HEK293 (cell line): ENCODE results near the gene MTUS2.

Source experiments
- CTCF ChIA-PET: fragments of 350-600 bp; formaldehyde crosslinking; extraction: SDS; loops from one replicate; lab custom pipeline; 2021; ENCODE audit warnings: antibody characterized with exemption; lab: Yijun Ruan, JAX
- POLR2A ChIA-PET: fragments of 300-600 bp; formaldehyde crosslinking; extraction: SDS; loops from one replicate; lab custom pipeline; 2020; ENCODE audit warnings: antibody characterized with exemption, inconsistent platforms; lab: Yijun Ruan, JAX
- H3K27ac ChIP-seq: fragments of 200-500 bp; sonication (Bioruptor generic); 2 replicates; pipeline ENCODE4 v1.5.1; 2014; ENCODE audit warnings: low read depth, low read length, control low read depth, inconsistent platforms; ENCODE audit errors: extremely low read depth
- H3K36me3 ChIP-seq, 2 experiments: fragments of 200-500 bp in 1 of 2; sonication (Bioruptor generic) in 1 of 2; 1 replicate in 1 of 2; 2 replicates in 1 of 2; pipeline ENCODE4 v1.5.1; 2014 to 2017; ENCODE audit warnings: inconsistent platforms in 2 of 2, low read length in 2 of 2; ENCODE audit not compliant: control insufficient read depth in 2 of 2, insufficient read depth in 1 of 2
- H3K4me1 ChIP-seq: fragments of 200-500 bp; sonication (Bioruptor generic); 2 replicates; pipeline ENCODE4 v1.5.1; 2014; ENCODE audit warnings: mild to moderate bottlenecking, low read length, inconsistent platforms; ENCODE audit not compliant: control insufficient read depth, insufficient read depth
- H3K4me3 ChIP-seq: 2 replicates; pipeline ENCODE4 v1.5.1; 2011; ENCODE audit warnings: low read depth, mild to moderate bottlenecking, control low read depth, low read length, moderate library complexity
- H3K9me3 ChIP-seq: fragments of 200-500 bp; sonication (Bioruptor generic); 2 replicates; pipeline ENCODE4 v1.5.1; 2014; ENCODE audit warnings: low read depth, low read length, inconsistent platforms; ENCODE audit not compliant: control insufficient read depth, insufficient read depth
- FEZF1 ChIP-seq: fragments of 450-650 bp; formaldehyde crosslinking; IDR thresholded peaks from 2 replicates; pipeline ENCODE4 v1.5.1; 2016; ENCODE audit warnings: missing biosample characterization, missing genetic modification characterization
- HOXA7 ChIP-seq: sonication (generic); formaldehyde crosslinking; IDR thresholded peaks from 2 replicates; pipeline ENCODE4 v1.8.1; 2022; ENCODE audit warnings: missing genetic modification reagents, borderline replicate concordance
- HOXD13 ChIP-seq: sonication (generic); formaldehyde crosslinking; IDR thresholded peaks from 2 replicates; pipeline ENCODE4 v1.8.0; 2022; ENCODE audit warnings: missing genetic modification reagents, borderline replicate concordance
- MYNN ChIP-seq: fragments of 450-650 bp; formaldehyde crosslinking; IDR thresholded peaks from 2 replicates; pipeline ENCODE4 v1.5.1; 2016; ENCODE audit warnings: missing biosample characterization, missing genetic modification characterization, borderline replicate concordance
- ZNF174 ChIP-seq: fragments of 450-650 bp; formaldehyde crosslinking; IDR thresholded peaks from 2 replicates; pipeline ENCODE4 v1.5.0; 2017; ENCODE audit warnings: missing biosample characterization, mild to moderate bottlenecking, missing genetic modification characterization
- ZNF274 ChIP-seq, 2 experiments: fragments of 200-500 bp in 1 of 2; fragments of 450-650 bp in 1 of 2; sonication (Bioruptor generic) in 1 of 2; formaldehyde crosslinking in 1 of 2; IDR thresholded peaks; 2 replicates each; pipeline versions ENCODE4 v1.5.1 to v1.6.1; 2014 to 2016; ENCODE audit warnings: borderline replicate concordance in 1 of 2, inconsistent platforms in 1 of 2, low read length in 1 of 2, missing biosample characterization in 1 of 2, missing genetic modification characterization in 1 of 2
- ZNF335 ChIP-seq: fragments of 450-650 bp; formaldehyde crosslinking; conservative IDR thresholded peaks from 2 replicates; pipeline ENCODE4 v1.5.1; 2016; ENCODE audit warnings: missing biosample characterization, missing genetic modification characterization
- ZNF549 ChIP-seq: fragments of 450-650 bp; IDR thresholded peaks from 2 replicates; pipeline ENCODE4 v1.5.1; 2018; ENCODE audit warnings: missing biosample characterization, missing genetic modification characterization, mild to moderate bottlenecking, inconsistent platforms, moderate library complexity
- ZNF571 ChIP-seq: fragments of 450-650 bp; formaldehyde crosslinking; IDR thresholded peaks from 2 replicates; pipeline ENCODE4 v1.5.0; 2017; ENCODE audit warnings: missing biosample characterization, missing genetic modification characterization
- ZNF610 ChIP-seq: fragments of 450-650 bp; formaldehyde crosslinking; IDR thresholded peaks from 2 replicates; pipeline ENCODE4 v1.5.1; 2016; ENCODE audit warnings: missing biosample characterization, missing genetic modification characterization, borderline replicate concordance
- ZNF792 ChIP-seq: fragments of 450-650 bp; formaldehyde crosslinking; IDR thresholded peaks from 2 replicates; pipeline ENCODE4 v1.5.1; 2016; ENCODE audit warnings: missing biosample characterization, missing genetic modification characterization
- ZNF843 ChIP-seq: fragments of 450-650 bp; formaldehyde crosslinking; IDR thresholded peaks from 2 replicates; pipeline ENCODE4 v1.5.1; 2016; ENCODE audit warnings: missing biosample characterization, missing genetic modification characterization
- ZSCAN23 ChIP-seq: fragments of 450-650 bp; formaldehyde crosslinking; IDR thresholded peaks from 2 replicates; pipeline ENCODE4 v1.5.1; 2016; ENCODE audit warnings: missing biosample characterization, missing genetic modification characterization
- TF ChIP-seq, protein P1 (sequence below): fragments of 450-650 bp; formaldehyde crosslinking; IDR thresholded peaks from 2 replicates; pipeline ENCODE4 v1.5.1; 2017; ENCODE audit warnings: missing biosample characterization, missing genetic modification characterization
- TF ChIP-seq, protein P2 (sequence below): fragments of 450-650 bp; formaldehyde crosslinking; IDR thresholded peaks from 2 replicates; pipeline ENCODE4 v1.5.1; 2016; ENCODE audit warnings: missing biosample characterization, missing genetic modification characterization
- TF ChIP-seq, protein P3 (sequence below): fragments of 450-650 bp; formaldehyde crosslinking; IDR thresholded peaks from 2 replicates; pipeline ENCODE4 v1.5.1; 2016; ENCODE audit warnings: missing biosample characterization, missing genetic modification characterization
- TF ChIP-seq, protein P4 (sequence below): fragments of 450-650 bp; formaldehyde crosslinking; IDR thresholded peaks from 2 replicates; pipeline ENCODE4 v1.5.1; 2016; ENCODE audit warnings: missing biosample characterization, missing genetic modification characterization

MTUS2 gene

DNA sequence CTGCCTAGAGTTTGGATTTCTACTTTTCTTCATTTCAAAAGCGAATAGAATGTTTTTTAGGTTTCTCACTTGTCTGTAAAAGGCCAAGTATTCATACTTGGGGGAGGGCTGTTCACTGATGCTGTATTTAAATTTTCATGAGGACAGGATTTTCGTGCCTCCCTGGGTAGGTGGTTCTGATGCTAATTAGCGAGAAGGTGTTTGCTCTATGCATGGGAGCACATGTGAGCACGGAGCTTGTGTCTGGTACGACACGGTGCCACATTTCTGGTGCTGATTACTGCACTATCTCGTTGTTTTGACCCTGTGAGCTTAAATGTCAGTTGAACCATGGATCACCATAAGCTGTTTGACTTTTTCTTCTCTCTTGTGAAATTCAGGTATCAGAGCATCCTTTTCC lies 45.8 kb downstream of the MTUS2 start (continued):
- no peak for TF ChIP-seq ZNF792 (tag by site-specific recombination)
- TF ChIP-seq, protein P1, sequence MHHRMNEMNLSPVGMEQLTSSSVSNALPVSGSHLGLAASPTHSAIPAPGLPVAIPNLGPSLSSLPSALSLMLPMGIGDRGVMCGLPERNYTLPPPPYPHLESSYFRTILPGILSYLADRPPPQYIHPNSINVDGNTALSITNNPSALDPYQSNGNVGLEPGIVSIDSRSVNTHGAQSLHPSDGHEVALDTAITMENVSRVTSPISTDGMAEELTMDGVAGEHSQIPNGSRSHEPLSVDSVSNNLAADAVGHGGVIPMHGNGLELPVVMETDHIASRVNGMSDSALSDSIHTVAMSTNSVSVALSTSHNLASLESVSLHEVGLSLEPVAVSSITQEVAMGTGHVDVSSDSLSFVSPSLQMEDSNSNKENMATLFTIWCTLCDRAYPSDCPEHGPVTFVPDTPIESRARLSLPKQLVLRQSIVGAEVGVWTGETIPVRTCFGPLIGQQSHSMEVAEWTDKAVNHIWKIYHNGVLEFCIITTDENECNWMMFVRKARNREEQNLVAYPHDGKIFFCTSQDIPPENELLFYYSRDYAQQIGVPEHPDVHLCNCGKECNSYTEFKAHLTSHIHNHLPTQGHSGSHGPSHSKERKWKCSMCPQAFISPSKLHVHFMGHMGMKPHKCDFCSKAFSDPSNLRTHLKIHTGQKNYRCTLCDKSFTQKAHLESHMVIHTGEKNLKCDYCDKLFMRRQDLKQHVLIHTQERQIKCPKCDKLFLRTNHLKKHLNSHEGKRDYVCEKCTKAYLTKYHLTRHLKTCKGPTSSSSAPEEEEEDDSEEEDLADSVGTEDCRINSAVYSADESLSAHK, result no peak
- TF ChIP-seq ZNF610 (tag by site-specific recombination), result no peak
- no peak for TF ChIP-seq ZSCAN23
- no peak for TF ChIP-seq ZNF174 (tag by site-specific recombination)

DNA sequence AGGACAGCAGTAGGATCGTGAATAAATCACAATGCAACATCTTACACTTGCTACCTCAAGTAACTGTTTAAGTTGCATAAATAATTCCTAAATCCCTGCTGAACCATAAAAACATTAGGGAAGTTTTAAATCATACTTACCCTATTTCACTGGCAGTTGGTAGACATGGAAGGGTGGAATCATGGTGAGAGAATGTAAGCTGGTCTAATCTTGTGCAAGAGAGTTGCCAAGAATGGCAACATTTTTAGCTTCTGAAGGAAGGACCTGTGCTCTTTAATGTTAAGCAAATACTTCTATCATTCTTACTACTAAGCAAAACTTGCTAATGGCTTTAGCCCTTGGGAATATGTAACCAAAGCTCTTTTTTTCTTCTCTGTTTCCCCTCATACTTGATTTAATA lies 46.8 kb downstream of the MTUS2 start:
- ChIA-PET POLR2A (no interaction called here), CTCF (no interaction called here)
- TF ChIP-seq FEZF1 (tag by site-specific recombination), result no peak
- TF ChIP-seq, protein P2, sequence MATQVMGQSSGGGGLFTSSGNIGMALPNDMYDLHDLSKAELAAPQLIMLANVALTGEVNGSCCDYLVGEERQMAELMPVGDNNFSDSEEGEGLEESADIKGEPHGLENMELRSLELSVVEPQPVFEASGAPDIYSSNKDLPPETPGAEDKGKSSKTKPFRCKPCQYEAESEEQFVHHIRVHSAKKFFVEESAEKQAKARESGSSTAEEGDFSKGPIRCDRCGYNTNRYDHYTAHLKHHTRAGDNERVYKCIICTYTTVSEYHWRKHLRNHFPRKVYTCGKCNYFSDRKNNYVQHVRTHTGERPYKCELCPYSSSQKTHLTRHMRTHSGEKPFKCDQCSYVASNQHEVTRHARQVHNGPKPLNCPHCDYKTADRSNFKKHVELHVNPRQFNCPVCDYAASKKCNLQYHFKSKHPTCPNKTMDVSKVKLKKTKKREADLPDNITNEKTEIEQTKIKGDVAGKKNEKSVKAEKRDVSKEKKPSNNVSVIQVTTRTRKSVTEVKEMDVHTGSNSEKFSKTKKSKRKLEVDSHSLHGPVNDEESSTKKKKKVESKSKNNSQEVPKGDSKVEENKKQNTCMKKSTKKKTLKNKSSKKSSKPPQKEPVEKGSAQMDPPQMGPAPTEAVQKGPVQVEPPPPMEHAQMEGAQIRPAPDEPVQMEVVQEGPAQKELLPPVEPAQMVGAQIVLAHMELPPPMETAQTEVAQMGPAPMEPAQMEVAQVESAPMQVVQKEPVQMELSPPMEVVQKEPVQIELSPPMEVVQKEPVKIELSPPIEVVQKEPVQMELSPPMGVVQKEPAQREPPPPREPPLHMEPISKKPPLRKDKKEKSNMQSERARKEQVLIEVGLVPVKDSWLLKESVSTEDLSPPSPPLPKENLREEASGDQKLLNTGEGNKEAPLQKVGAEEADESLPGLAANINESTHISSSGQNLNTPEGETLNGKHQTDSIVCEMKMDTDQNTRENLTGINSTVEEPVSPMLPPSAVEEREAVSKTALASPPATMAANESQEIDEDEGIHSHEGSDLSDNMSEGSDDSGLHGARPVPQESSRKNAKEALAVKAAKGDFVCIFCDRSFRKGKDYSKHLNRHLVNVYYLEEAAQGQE, result no peak
- TF ChIP-seq, protein P3, sequence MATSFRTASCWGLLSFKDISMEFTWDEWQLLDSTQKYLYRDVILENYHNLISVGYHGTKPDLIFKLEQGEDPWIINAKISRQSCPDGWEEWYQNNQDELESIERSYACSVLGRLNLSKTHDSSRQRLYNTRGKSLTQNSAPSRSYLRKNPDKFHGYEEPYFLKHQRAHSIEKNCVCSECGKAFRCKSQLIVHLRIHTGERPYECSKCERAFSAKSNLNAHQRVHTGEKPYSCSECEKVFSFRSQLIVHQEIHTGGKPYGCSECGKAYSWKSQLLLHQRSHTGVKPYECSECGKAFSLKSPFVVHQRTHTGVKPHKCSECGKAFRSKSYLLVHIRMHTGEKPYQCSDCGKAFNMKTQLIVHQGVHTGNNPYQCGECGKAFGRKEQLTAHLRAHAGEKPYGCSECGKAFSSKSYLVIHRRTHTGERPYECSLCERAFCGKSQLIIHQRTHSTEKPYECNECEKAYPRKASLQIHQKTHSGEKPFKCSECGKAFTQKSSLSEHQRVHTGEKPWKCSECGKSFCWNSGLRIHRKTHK (tag by site-specific recombination), result no peak
- no peak for TF ChIP-seq HOXA7
- TF ChIP-seq HOXD13 (CRISPR knock-in tag), result no peak
- no peak for TF ChIP-seq ZNF571
- no peak for TF ChIP-seq MYNN (tag by site-specific recombination)
- no peak for TF ChIP-seq ZNF843 (tag by site-specific recombination)
- no peak for TF ChIP-seq ZNF549
- no peak for TF ChIP-seq ZNF274 (IDR thresholded peaks at IDR 0.05; ENCODE audit: low read length)
- TF ChIP-seq ZNF274 (tag by site-specific recombination; IDR thresholded peaks at IDR 0.05; ENCODE audit: borderline replicate concordance), result no peak
- TF ChIP-seq, protein P4, sequence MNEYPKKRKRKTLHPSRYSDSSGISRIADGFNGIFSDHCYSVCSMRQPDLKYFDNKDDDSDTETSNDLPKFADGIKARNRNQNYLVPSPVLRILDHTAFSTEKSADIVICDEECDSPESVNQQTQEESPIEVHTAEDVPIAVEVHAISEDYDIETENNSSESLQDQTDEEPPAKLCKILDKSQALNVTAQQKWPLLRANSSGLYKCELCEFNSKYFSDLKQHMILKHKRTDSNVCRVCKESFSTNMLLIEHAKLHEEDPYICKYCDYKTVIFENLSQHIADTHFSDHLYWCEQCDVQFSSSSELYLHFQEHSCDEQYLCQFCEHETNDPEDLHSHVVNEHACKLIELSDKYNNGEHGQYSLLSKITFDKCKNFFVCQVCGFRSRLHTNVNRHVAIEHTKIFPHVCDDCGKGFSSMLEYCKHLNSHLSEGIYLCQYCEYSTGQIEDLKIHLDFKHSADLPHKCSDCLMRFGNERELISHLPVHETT (tag by site-specific recombination), result no peak
- TF ChIP-seq ZNF335 (tag by site-specific recombination), result no peak
- Histone ChIP-seq H3K9me3 (no peaks in the 10 kb centered on the region), H3K4me3 (no peak overlapping the region), H3K4me1 (no peaks in the 10 kb centered on the region), H3K27ac (no peak overlapping the region), H3K36me3 (no peaks in the 10 kb centered on the region)
